ENCODE results near the gene HDAC10.
A peak's percentile ranks its signal among the peaks of the same experiment; 100 is the strongest.

Gene HDAC10

GRCh38 chr22:50292643-50293440, 41.8 kb upstream of the HDAC10 start:
- Histone ChIP-seq H3K27me3 (ENCODE audit: low read depth, low read length) (no peaks in the 10 kb centered on the region), H3K4me1 (ENCODE audit: control insufficient read depth in 1 of 2, insufficient read depth in 2 of 2, low read length in 2 of 2) (peaks cover 14 to 43% of the 10 kb centered on the region in 2 donors), H3K9me3 (ENCODE audit: control insufficient read depth in 1 of 2, low read length in 2 of 2) (no peaks in the 10 kb centered on the region), H3K36me3 (ENCODE audit: control insufficient read depth in 1 of 2, insufficient read depth in 2 of 2, low read length in 2 of 2) (peaks cover 19 to 29% of the 10 kb centered on the region in 2 donors), H3K4me3 (ENCODE audit: low read depth in 1 of 2, low read length in 2 of 2) (peak overlapping the region in 1 of 2 donors; percentile 42), H3K27ac (ENCODE audit: low read length) (no peak overlapping the region)

- H3K27ac ChIP-seq (ENCODE audit: low read length) = no peak overlapping the region
- H3K27me3 ChIP-seq (ENCODE audit: low read depth, low read length) = no peaks in the 10 kb centered on the region
- H3K36me3 ChIP-seq (ENCODE audit: control insufficient read depth in 1 of 2, insufficient read depth in 2 of 2, low read length in 2 of 2) = peaks cover 22 to 53% of the 10 kb centered on the region in 2 donors
- H3K9me3 ChIP-seq (ENCODE audit: control insufficient read depth in 1 of 2, low read length in 2 of 2) = no peaks in the 10 kb centered on the region
- H3K4me3 ChIP-seq (ENCODE audit: low read depth in 1 of 2, low read length in 2 of 2) = no peak overlapping the region
- H3K4me1 ChIP-seq (ENCODE audit: control insufficient read depth in 1 of 2, insufficient read depth in 2 of 2, low read length in 2 of 2) = peaks cover 8 to 29% of the 10 kb centered on the region in 2 donors
Measured at GRCh38 chr22:50289942-50290630, 39.0 kb upstream of the HDAC10 start.

- Histone ChIP-seq H3K27ac (ENCODE audit: low read length) (no peak overlapping the region), H3K36me3 (ENCODE audit: control insufficient read depth in 1 of 2, insufficient read depth in 2 of 2, low read length in 2 of 2) (peaks cover 22 to 60% of the 10 kb centered on the region in 2 donors), H3K4me1 (ENCODE audit: control insufficient read depth in 1 of 2, insufficient read depth in 2 of 2, low read length in 2 of 2) (peaks cover 6 to 22% of the 10 kb centered on the region in 2 donors), H3K4me3 (ENCODE audit: low read depth in 1 of 2, low read length in 2 of 2) (no peak overlapping the region), H3K9me3 (ENCODE audit: control insufficient read depth in 1 of 2, low read length in 2 of 2) (no peaks in the 10 kb centered on the region), H3K27me3 (ENCODE audit: low read depth, low read length) (no peaks in the 10 kb centered on the region)
Measured at GRCh38 chr22:50289151-50289941, 38.3 kb upstream of the HDAC10 start.

GRCh38 chr22:50287731-50288130, 36.7 kb upstream of the HDAC10 start:
- H3K36me3 ChIP-seq (ENCODE audit: control insufficient read depth in 1 of 2, insufficient read depth in 2 of 2, low read length in 2 of 2) = peaks cover 22 to 74% of the 10 kb centered on the region in 2 donors
- H3K9me3 ChIP-seq (ENCODE audit: control insufficient read depth in 1 of 2, low read length in 2 of 2) = no peaks in the 10 kb centered on the region
- H3K27ac ChIP-seq (ENCODE audit: low read length) = no peak overlapping the region
- H3K27me3 ChIP-seq (ENCODE audit: low read depth, low read length) = no peaks in the 10 kb centered on the region
- peaks cover 1 to 5% of the 10 kb centered on the region in 2 donors for H3K4me1 ChIP-seq (ENCODE audit: control insufficient read depth in 1 of 2, insufficient read depth in 2 of 2, low read length in 2 of 2)
- no peak overlapping the region for H3K4me3 ChIP-seq (ENCODE audit: low read depth in 1 of 2, low read length in 2 of 2)

GRCh38 chr22:50286701-50287318, 35.7 kb upstream of the HDAC10 start:
- Histone ChIP-seq H3K27me3 (ENCODE audit: low read depth, low read length) (no peaks in the 10 kb centered on the region), H3K4me1 (ENCODE audit: control insufficient read depth in 1 of 2, insufficient read depth in 2 of 2, low read length in 2 of 2) (no peaks in the 10 kb centered on the region), H3K4me3 (ENCODE audit: low read depth in 1 of 2, low read length in 2 of 2) (no peak overlapping the region), H3K36me3 (ENCODE audit: control insufficient read depth in 1 of 2, insufficient read depth in 2 of 2, low read length in 2 of 2) (peaks cover 22 to 83% of the 10 kb centered on the region in 2 donors), H3K27ac (ENCODE audit: low read length) (no peak overlapping the region), H3K9me3 (ENCODE audit: control insufficient read depth in 1 of 2, low read length in 2 of 2) (no peaks in the 10 kb centered on the region)

GRCh38 chr22:50286275-50286674, 35.2 kb upstream of the HDAC10 start:
- Histone ChIP-seq H3K4me1 (ENCODE audit: control insufficient read depth in 1 of 2, insufficient read depth in 2 of 2, low read length in 2 of 2) (no peaks in the 10 kb centered on the region), H3K27me3 (ENCODE audit: low read depth, low read length) (no peaks in the 10 kb centered on the region), H3K27ac (ENCODE audit: low read length) (no peak overlapping the region), H3K36me3 (ENCODE audit: control insufficient read depth in 1 of 2, insufficient read depth in 2 of 2, low read length in 2 of 2) (peaks cover 22 to 88% of the 10 kb centered on the region in 2 donors), H3K9me3 (ENCODE audit: control insufficient read depth in 1 of 2, low read length in 2 of 2) (no peaks in the 10 kb centered on the region), H3K4me3 (ENCODE audit: low read depth in 1 of 2, low read length in 2 of 2) (no peak overlapping the region)

GRCh38 chr22:50285568-50286229, 34.6 kb upstream of the HDAC10 start:
- H3K36me3 ChIP-seq (ENCODE audit: control insufficient read depth in 1 of 2, insufficient read depth in 2 of 2, low read length in 2 of 2) = peaks cover 22 to 94% of the 10 kb centered on the region in 2 donors

GRCh38 chr22:50284479-50284878, 33.4 kb upstream of the HDAC10 start:
- Histone ChIP-seq H3K27me3 (ENCODE audit: low read depth, low read length) (no peaks in the 10 kb centered on the region), H3K27ac (ENCODE audit: low read length) (no peak overlapping the region), H3K9me3 (ENCODE audit: control insufficient read depth in 1 of 2, low read length in 2 of 2) (no peaks in the 10 kb centered on the region), H3K36me3 (ENCODE audit: control insufficient read depth in 1 of 2, insufficient read depth in 2 of 2, low read length in 2 of 2) (peaks cover 13 to 93% of the 10 kb centered on the region in 2 donors), H3K4me1 (ENCODE audit: control insufficient read depth in 1 of 2, insufficient read depth in 2 of 2, low read length in 2 of 2) (no peaks in the 10 kb centered on the region), H3K4me3 (ENCODE audit: low read depth in 1 of 2, low read length in 2 of 2) (no peak overlapping the region)

More at GRCh38 chr22:50285568-50286229, 34.6 kb upstream of the HDAC10 start:
- Histone ChIP-seq H3K9me3 (ENCODE audit: control insufficient read depth in 1 of 2, low read length in 2 of 2) (no peaks in the 10 kb centered on the region), H3K27ac (ENCODE audit: low read length) (no peak overlapping the region), H3K27me3 (ENCODE audit: low read depth, low read length) (no peaks in the 10 kb centered on the region), H3K4me3 (ENCODE audit: low read depth in 1 of 2, low read length in 2 of 2) (no peak overlapping the region), H3K4me1 (ENCODE audit: control insufficient read depth in 1 of 2, insufficient read depth in 2 of 2, low read length in 2 of 2) (no peaks in the 10 kb centered on the region)

GRCh38 chr22:50283821-50284220, 32.8 kb upstream of the HDAC10 start:
- no peak overlapping the region for H3K27ac ChIP-seq (ENCODE audit: low read length)
- H3K27me3 ChIP-seq (ENCODE audit: low read depth, low read length) = no peaks in the 10 kb centered on the region
- peaks cover 8 to 93% of the 10 kb centered on the region in 2 donors for H3K36me3 ChIP-seq (ENCODE audit: control insufficient read depth in 1 of 2, insufficient read depth in 2 of 2, low read length in 2 of 2)
- H3K4me3 ChIP-seq (ENCODE audit: low read depth in 1 of 2, low read length in 2 of 2) = no peak overlapping the region
- no peaks in the 10 kb centered on the region for H3K4me1 ChIP-seq (ENCODE audit: control insufficient read depth in 1 of 2, insufficient read depth in 2 of 2, low read length in 2 of 2)
- H3K9me3 ChIP-seq (ENCODE audit: control insufficient read depth in 1 of 2, low read length in 2 of 2) = no peaks in the 10 kb centered on the region

- H3K27me3 ChIP-seq (ENCODE audit: low read depth, low read length) = no peaks in the 10 kb centered on the region
- no peaks in the 10 kb centered on the region for H3K9me3 ChIP-seq (ENCODE audit: control insufficient read depth in 1 of 2, low read length in 2 of 2)
- no peak overlapping the region for H3K27ac ChIP-seq (ENCODE audit: low read length)
- H3K4me1 ChIP-seq (ENCODE audit: control insufficient read depth in 1 of 2, insufficient read depth in 2 of 2, low read length in 2 of 2) = no peaks in the 10 kb centered on the region
- peaks cover 3 to 93% of the 10 kb centered on the region in 2 donors for H3K36me3 ChIP-seq (ENCODE audit: control insufficient read depth in 1 of 2, insufficient read depth in 2 of 2, low read length in 2 of 2)
- H3K4me3 ChIP-seq (ENCODE audit: low read depth in 1 of 2, low read length in 2 of 2) = no peak overlapping the region
Measured at GRCh38 chr22:50282361-50283155, 31.5 kb upstream of the HDAC10 start.

All from muscle layer of duodenum (tissue), 2 donors.